Liver (tissue), 3 donors: ENCODE results near the gene PAH.

Experiments
- EGR1 ChIP-seq, 2 donors: IDR thresholded peaks; 2 replicates each; pipeline ENCODE4 v1.6.1; 2016 to 2018; ENCODE audit warnings: antibody characterized with exemption in 2 of 2, low read depth in 2 of 2
- FOXA1 ChIP-seq: IDR thresholded peaks from 2 replicates; pipeline ENCODE4 v1.6.1; 2016; ENCODE audit warnings: antibody characterized with exemption
- GABPA ChIP-seq, 2 donors: IDR thresholded peaks in 1 of 2; conservative IDR thresholded peaks in 1 of 2; 2 replicates each; pipeline ENCODE4 v1.6.1; 2016; ENCODE audit warnings: antibody characterized with exemption in 2 of 2, mild to moderate bottlenecking in 1 of 2, moderate library complexity in 1 of 2
- HNF4A ChIP-seq, 2 donors: conservative IDR thresholded peaks; 2 replicates each; pipeline ENCODE4 v1.6.1; 2016; ENCODE audit warnings: antibody characterized with exemption in 2 of 2, mild to moderate bottlenecking in 2 of 2
- JUND ChIP-seq, 2 donors: IDR thresholded peaks; 2 replicates each; pipeline ENCODE4 v1.6.1; 2016; ENCODE audit warnings: antibody characterized with exemption in 2 of 2
- RAD21 ChIP-seq, 2 donors: IDR thresholded peaks; 2 replicates each; pipeline ENCODE4 v1.6.1; 2016; ENCODE audit warnings: antibody characterized with exemption in 2 of 2, mild to moderate bottlenecking in 2 of 2
- SP1 ChIP-seq: IDR thresholded peaks from 2 replicates; pipeline ENCODE4 v1.6.1; 2018; ENCODE audit warnings: antibody characterized with exemption, mild to moderate bottlenecking
- TAF1 ChIP-seq: conservative IDR thresholded peaks from 2 replicates; pipeline ENCODE4 v1.6.1; 2016; ENCODE audit warnings: antibody characterized with exemption, mild to moderate bottlenecking
- YY1 ChIP-seq: IDR thresholded peaks from 2 replicates; pipeline ENCODE4 v1.6.1; 2016; ENCODE audit warnings: antibody characterized with exemption, mild to moderate bottlenecking
- TF ChIP-seq, protein P1 (sequence below): fragments of 150-350 bp; IDR thresholded peaks from 2 replicates; pipeline ENCODE4 v1.5.1; 2017; ENCODE audit warnings: improper control_type of control experiment, low read depth, low read length; ENCODE audit not compliant: missing input control
- TF ChIP-seq, protein P2 (sequence below): IDR thresholded peaks from 2 replicates; pipeline ENCODE4 v1.6.1; 2016; ENCODE audit warnings: antibody characterized with exemption
- TF ChIP-seq, protein P3 (sequence below): IDR thresholded peaks from 2 replicates; pipeline ENCODE4 v1.6.1; 2016; ENCODE audit warnings: antibody characterized with exemption
- TF ChIP-seq, protein P4 (sequence below): IDR thresholded peaks from 2 replicates; pipeline ENCODE4 v1.6.1; 2016; ENCODE audit warnings: antibody characterized with exemption, mild to moderate bottlenecking
- TF ChIP-seq, protein P5 (sequence below): IDR thresholded peaks from 2 replicates; pipeline ENCODE4 v1.6.1; 2016; ENCODE audit warnings: antibody characterized with exemption
- donor health status: healthy.
- donor health status: healthy.

DNA sequence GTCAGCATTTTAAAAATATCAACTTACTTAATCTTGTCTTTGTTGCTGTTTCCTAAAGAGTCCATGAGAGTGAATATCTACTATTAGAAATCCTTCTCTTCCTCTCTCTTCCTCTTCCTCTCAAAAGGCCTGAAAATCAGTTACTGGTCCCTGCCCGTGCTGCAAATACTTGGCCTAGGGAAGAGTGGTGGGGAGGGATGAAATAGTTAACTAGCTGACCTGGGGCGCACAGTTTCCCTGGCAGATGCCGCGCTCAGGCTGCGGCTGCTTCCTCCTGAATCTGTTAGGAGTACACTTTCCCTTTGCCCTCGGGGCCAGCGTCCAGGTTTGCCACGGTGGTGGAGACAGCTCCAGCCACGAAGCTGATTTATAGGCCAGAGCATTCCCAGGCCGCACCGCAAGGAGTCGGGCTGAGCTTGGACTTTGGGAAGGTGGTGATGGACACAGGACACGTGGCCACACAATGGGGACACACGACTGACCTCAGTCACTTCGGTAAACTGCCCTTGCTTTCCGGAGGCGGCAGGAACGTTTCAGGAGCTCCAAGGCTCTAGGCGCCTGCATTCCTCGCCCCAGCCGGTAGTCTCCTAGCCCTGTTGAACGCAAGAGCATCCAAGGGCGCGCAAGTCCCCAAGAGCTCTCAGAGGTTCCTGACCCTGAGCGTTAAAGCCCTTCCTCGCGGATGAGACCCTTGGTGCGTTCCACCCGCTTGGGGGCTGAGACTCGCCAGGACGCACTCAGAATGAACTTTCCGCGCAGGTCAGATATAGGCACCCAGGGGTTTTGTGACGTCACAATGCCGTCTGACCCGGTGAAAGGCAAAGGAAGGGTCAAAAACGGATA is 33.3 kb upstream of the PAH start:
- TF ChIP-seq, protein P1, sequence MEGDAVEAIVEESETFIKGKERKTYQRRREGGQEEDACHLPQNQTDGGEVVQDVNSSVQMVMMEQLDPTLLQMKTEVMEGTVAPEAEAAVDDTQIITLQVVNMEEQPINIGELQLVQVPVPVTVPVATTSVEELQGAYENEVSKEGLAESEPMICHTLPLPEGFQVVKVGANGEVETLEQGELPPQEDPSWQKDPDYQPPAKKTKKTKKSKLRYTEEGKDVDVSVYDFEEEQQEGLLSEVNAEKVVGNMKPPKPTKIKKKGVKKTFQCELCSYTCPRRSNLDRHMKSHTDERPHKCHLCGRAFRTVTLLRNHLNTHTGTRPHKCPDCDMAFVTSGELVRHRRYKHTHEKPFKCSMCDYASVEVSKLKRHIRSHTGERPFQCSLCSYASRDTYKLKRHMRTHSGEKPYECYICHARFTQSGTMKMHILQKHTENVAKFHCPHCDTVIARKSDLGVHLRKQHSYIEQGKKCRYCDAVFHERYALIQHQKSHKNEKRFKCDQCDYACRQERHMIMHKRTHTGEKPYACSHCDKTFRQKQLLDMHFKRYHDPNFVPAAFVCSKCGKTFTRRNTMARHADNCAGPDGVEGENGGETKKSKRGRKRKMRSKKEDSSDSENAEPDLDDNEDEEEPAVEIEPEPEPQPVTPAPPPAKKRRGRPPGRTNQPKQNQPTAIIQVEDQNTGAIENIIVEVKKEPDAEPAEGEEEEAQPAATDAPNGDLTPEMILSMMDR = peak; percentile 83
- TF ChIP-seq, protein P2, sequence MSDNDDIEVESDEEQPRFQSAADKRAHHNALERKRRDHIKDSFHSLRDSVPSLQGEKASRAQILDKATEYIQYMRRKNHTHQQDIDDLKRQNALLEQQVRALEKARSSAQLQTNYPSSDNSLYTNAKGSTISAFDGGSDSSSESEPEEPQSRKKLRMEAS = peak; percentile 94
- TF ChIP-seq RAD21 (IDR thresholded peaks at IDR 0.05) = peak; percentile 92 to 93
- peak; percentile 86 to 89 for TF ChIP-seq JUND (IDR thresholded peaks at IDR 0.05)
- TF ChIP-seq TAF1 = no peak
- TF ChIP-seq SP1 = peak; percentile 98
- peak; percentile 100 for TF ChIP-seq HNF4A (conservative IDR thresholded peaks at IDR 0.05)
- TF ChIP-seq, protein P3, sequence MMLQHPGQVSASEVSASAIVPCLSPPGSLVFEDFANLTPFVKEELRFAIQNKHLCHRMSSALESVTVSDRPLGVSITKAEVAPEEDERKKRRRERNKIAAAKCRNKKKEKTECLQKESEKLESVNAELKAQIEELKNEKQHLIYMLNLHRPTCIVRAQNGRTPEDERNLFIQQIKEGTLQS = peak; percentile 43
- TF ChIP-seq, protein P4, sequence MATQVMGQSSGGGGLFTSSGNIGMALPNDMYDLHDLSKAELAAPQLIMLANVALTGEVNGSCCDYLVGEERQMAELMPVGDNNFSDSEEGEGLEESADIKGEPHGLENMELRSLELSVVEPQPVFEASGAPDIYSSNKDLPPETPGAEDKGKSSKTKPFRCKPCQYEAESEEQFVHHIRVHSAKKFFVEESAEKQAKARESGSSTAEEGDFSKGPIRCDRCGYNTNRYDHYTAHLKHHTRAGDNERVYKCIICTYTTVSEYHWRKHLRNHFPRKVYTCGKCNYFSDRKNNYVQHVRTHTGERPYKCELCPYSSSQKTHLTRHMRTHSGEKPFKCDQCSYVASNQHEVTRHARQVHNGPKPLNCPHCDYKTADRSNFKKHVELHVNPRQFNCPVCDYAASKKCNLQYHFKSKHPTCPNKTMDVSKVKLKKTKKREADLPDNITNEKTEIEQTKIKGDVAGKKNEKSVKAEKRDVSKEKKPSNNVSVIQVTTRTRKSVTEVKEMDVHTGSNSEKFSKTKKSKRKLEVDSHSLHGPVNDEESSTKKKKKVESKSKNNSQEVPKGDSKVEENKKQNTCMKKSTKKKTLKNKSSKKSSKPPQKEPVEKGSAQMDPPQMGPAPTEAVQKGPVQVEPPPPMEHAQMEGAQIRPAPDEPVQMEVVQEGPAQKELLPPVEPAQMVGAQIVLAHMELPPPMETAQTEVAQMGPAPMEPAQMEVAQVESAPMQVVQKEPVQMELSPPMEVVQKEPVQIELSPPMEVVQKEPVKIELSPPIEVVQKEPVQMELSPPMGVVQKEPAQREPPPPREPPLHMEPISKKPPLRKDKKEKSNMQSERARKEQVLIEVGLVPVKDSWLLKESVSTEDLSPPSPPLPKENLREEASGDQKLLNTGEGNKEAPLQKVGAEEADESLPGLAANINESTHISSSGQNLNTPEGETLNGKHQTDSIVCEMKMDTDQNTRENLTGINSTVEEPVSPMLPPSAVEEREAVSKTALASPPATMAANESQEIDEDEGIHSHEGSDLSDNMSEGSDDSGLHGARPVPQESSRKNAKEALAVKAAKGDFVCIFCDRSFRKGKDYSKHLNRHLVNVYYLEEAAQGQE = peak; percentile 91
- TF ChIP-seq, protein P5, sequence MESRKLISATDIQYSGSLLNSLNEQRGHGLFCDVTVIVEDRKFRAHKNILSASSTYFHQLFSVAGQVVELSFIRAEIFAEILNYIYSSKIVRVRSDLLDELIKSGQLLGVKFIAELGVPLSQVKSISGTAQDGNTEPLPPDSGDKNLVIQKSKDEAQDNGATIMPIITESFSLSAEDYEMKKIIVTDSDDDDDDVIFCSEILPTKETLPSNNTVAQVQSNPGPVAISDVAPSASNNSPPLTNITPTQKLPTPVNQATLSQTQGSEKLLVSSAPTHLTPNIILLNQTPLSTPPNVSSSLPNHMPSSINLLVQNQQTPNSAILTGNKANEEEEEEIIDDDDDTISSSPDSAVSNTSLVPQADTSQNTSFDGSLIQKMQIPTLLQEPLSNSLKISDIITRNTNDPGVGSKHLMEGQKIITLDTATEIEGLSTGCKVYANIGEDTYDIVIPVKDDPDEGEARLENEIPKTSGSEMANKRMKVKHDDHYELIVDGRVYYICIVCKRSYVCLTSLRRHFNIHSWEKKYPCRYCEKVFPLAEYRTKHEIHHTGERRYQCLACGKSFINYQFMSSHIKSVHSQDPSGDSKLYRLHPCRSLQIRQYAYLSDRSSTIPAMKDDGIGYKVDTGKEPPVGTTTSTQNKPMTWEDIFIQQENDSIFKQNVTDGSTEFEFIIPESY = peak; percentile 81
- TF ChIP-seq GABPA (IDR thresholded peaks at IDR 0.05 in 1 of 2, conservative IDR thresholded peaks at IDR 0.05 in 1 of 2) = no peak
- peak; percentile 88 for TF ChIP-seq YY1
- peak; percentile 90 for TF ChIP-seq FOXA1
- TF ChIP-seq EGR1 (IDR thresholded peaks at IDR 0.05; ENCODE audit: low read depth in 2 of 2) = peak in 1 of 2 donors; percentile 36
